Astrocyte (in vitro differentiated cells and primary cell): ENCODE results near the gene SKIL. TPM values are rescaled to one million over a fixed set of nuclear protein-coding genes. Genes with fewer than 3 reads are reported as not detected.

Experiments used
- DNase-seq: peaks from one replicate; pipeline ENCODE4 v3.0.0-alpha.2; 2010; ENCODE audit warnings: low read depth
- FAIRE-seq: peaks from 2 replicates; lab custom pipeline; 2011; peaks lifted over from hg19 to GRCh38; lab: Jason Lieb, UNC
- H2AFZ ChIP-seq: 2 replicates; pipeline ENCODE4 v1.6.0; 2012; ENCODE audit warnings: low read depth, low read length, inconsistent platforms
- H3K27ac ChIP-seq: 2 replicates; pipeline ENCODE4 v1.5.1; 2011; ENCODE audit warnings: low read depth, low read length, inconsistent platforms
- H3K27me3 ChIP-seq: 2 replicates; pipeline ENCODE4 v1.6.0; 2011; ENCODE audit warnings: low read length, inconsistent platforms; ENCODE audit not compliant: insufficient read depth
- H3K36me3 ChIP-seq: 2 replicates; pipeline ENCODE4 v1.5.1; 2011; ENCODE audit warnings: low read length, inconsistent platforms; ENCODE audit not compliant: insufficient read depth
- H3K4me1 ChIP-seq: 2 replicates; pipeline ENCODE4 v1.5.1; 2011; ENCODE audit warnings: low read length, inconsistent platforms; ENCODE audit not compliant: insufficient read depth
- H3K4me2 ChIP-seq: 2 replicates; pipeline ENCODE4 v1.6.0; 2012; ENCODE audit warnings: low read length, inconsistent platforms
- H3K4me3 ChIP-seq: 2 replicates; pipeline ENCODE4 v1.5.1; 2011; ENCODE audit warnings: low read depth, mild to moderate bottlenecking, low read length, inconsistent platforms; ENCODE audit not compliant: insufficient read depth
- H3K79me2 ChIP-seq: 2 replicates; pipeline ENCODE4 v1.6.0; 2012; ENCODE audit warnings: mild to moderate bottlenecking, low read length, inconsistent platforms; ENCODE audit not compliant: insufficient read depth
- H3K9ac ChIP-seq: 2 replicates; pipeline ENCODE4 v1.6.0; 2012; ENCODE audit warnings: mild to moderate bottlenecking, low read length, inconsistent platforms
- H3K9me3 ChIP-seq: 2 replicates; pipeline ENCODE4 v1.5.1; 2012; ENCODE audit warnings: low read depth, mild to moderate bottlenecking, low read length, inconsistent platforms; ENCODE audit not compliant: insufficient read depth
- H4K20me1 ChIP-seq: 2 replicates; pipeline ENCODE4 v1.6.0; 2012; ENCODE audit warnings: low read length, inconsistent platforms; ENCODE audit not compliant: insufficient read depth
- H3K27ac Mint-ChIP-seq: one replicate; pipeline ENCODE4 v1.8.0; 2021; ENCODE audit warnings: mild to moderate bottlenecking, mixed read lengths; ENCODE audit not compliant: unreplicated experiment
- H3K27me3 Mint-ChIP-seq: one replicate; pipeline ENCODE4 v1.8.0; 2021; ENCODE audit warnings: low read depth, mixed read lengths; ENCODE audit not compliant: unreplicated experiment
- H3K36me3 Mint-ChIP-seq: one replicate; pipeline ENCODE4 v1.8.0; 2021; ENCODE audit warnings: low read depth, mixed read lengths; ENCODE audit not compliant: unreplicated experiment
- H3K4me1 Mint-ChIP-seq: one replicate; pipeline ENCODE4 v1.8.0; 2021; ENCODE audit warnings: low read depth, mixed read lengths; ENCODE audit not compliant: unreplicated experiment
- H3K4me3 Mint-ChIP-seq: one replicate; pipeline ENCODE4 v1.8.0; 2021; ENCODE audit warnings: mild to moderate bottlenecking, moderate library complexity, mixed read lengths; ENCODE audit not compliant: unreplicated experiment
- H3K9me3 Mint-ChIP-seq: one replicate; pipeline ENCODE4 v1.8.0; 2021; ENCODE audit warnings: mild to moderate bottlenecking, mixed read lengths; ENCODE audit not compliant: unreplicated experiment
- EZH2 ChIP-seq: IDR thresholded peaks from 2 replicates; pipeline ENCODE4 v1.6.1; 2012; ENCODE audit warnings: mild to moderate bottlenecking, low read length, inconsistent platforms; ENCODE audit not compliant: insufficient read depth
- total RNA-seq: library from RNA; stranded (reverse); gene quantifications from 2 replicates; pipeline ENCODE4 v1.2.1, GENCODE V29; 2021
- TF ChIP-seq, protein P1 (sequence below): IDR thresholded peaks from 2 replicates; pipeline ENCODE4 v1.5.1; 2011; ENCODE audit warnings: low read depth, mild to moderate bottlenecking, inconsistent platforms, low read length, moderate library complexity; ENCODE audit not compliant: insufficient read depth

Gene SKIL
- total RNA-seq, 1 donor from 2014 or later, result 156 TPM

DNA sequence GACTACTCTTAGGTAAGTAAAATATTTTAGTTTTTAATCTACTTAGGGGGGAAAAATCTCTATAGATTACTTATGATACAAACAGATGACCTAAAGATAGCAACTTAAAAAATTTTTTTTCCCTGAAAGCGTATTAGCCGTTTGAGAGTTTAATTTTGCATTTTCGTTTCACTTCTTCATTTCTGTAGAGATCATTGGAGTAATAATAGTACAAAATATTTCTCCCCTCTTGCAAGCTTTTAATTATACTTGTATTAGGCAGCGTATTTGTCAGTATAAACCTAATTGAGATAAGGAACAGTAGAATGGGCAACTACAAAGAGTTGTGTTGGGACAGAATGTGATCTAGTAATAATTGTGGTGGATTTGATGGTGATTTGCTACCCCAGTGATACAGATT is 10.3 kb downstream of the SKIL start:
- H3K9ac ChIP-seq, result no peak overlapping the region
- H3K4me3 Mint-ChIP-seq, result peak overlapping the region; percentile 51
- peaks cover 97% of the 10 kb centered on the region for H3K79me2 ChIP-seq
- peak overlapping the region; percentile 28 for H3K4me2 ChIP-seq
- H3K4me3 ChIP-seq, result no peak overlapping the region
- peaks cover 4% of the 10 kb centered on the region for H3K4me1 ChIP-seq
- no peak for FAIRE-seq
- H3K27ac Mint-ChIP-seq, result no peak overlapping the region
- no peak for DNase-seq
- peaks cover 17% of the 10 kb centered on the region for H3K36me3 Mint-ChIP-seq
- peaks cover 24% of the 10 kb centered on the region for H3K36me3 ChIP-seq
- no peaks in the 10 kb centered on the region for H3K27me3 ChIP-seq
- no peaks in the 10 kb centered on the region for H3K9me3 Mint-ChIP-seq
- H3K4me1 Mint-ChIP-seq, result peaks cover 27% of the 10 kb centered on the region
- H3K9me3 ChIP-seq, result no peaks in the 10 kb centered on the region
- H4K20me1 ChIP-seq, result peaks cover 92% of the 10 kb centered on the region
- no peaks in the 10 kb centered on the region for H3K27me3 Mint-ChIP-seq
- no peak overlapping the region for H2AFZ ChIP-seq
- no peak for TF ChIP-seq EZH2
- TF ChIP-seq, protein P1, sequence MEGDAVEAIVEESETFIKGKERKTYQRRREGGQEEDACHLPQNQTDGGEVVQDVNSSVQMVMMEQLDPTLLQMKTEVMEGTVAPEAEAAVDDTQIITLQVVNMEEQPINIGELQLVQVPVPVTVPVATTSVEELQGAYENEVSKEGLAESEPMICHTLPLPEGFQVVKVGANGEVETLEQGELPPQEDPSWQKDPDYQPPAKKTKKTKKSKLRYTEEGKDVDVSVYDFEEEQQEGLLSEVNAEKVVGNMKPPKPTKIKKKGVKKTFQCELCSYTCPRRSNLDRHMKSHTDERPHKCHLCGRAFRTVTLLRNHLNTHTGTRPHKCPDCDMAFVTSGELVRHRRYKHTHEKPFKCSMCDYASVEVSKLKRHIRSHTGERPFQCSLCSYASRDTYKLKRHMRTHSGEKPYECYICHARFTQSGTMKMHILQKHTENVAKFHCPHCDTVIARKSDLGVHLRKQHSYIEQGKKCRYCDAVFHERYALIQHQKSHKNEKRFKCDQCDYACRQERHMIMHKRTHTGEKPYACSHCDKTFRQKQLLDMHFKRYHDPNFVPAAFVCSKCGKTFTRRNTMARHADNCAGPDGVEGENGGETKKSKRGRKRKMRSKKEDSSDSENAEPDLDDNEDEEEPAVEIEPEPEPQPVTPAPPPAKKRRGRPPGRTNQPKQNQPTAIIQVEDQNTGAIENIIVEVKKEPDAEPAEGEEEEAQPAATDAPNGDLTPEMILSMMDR, result no peak
- no peak overlapping the region for H3K27ac ChIP-seq

GRCh38 chr3:170368921-170369320 is 11.4 kb downstream of the SKIL start:
- Histone ChIP-seq H3K9ac (no peak overlapping the region), H3K27ac (no peak overlapping the region), H3K36me3 (peaks cover 23% of the 10 kb centered on the region), H3K27me3 (no peaks in the 10 kb centered on the region), H3K9me3 (no peaks in the 10 kb centered on the region), H3K4me1 (no peaks in the 10 kb centered on the region), H3K79me2 (peaks cover 97% of the 10 kb centered on the region), H2AFZ (no peak overlapping the region), H3K4me3 (no peak overlapping the region), H4K20me1 (peaks cover 94% of the 10 kb centered on the region), H3K4me2 (peak overlapping the region; percentile 5)
- no peak for FAIRE-seq
- Mint-ChIP-seq H3K9me3 (no peaks in the 10 kb centered on the region), H3K4me3 (peak overlapping the region; percentile 50), H3K27me3 (no peaks in the 10 kb centered on the region), H3K36me3 (peaks cover 10% of the 10 kb centered on the region), H3K4me1 (peaks cover 23% of the 10 kb centered on the region), H3K27ac (no peak overlapping the region)
- no peak for DNase-seq
- TF ChIP-seq EZH2, result no peak
- TF ChIP-seq, protein P1, result peak; percentile 24

GRCh38 chr3:170372190-170372879 is 14.8 kb downstream of the SKIL start:
- Histone ChIP-seq H3K9me3 (no peaks in the 10 kb centered on the region), H3K27me3 (no peaks in the 10 kb centered on the region), H3K4me2 (peak overlapping the region; percentile 36), H3K27ac (no peak overlapping the region), H3K4me3 (no peak overlapping the region), H2AFZ (no peak overlapping the region), H3K79me2 (peaks cover 97% of the 10 kb centered on the region), H3K9ac (no peak overlapping the region), H3K36me3 (peaks cover 14% of the 10 kb centered on the region), H3K4me1 (no peaks in the 10 kb centered on the region), H4K20me1 (peaks cover 94% of the 10 kb centered on the region)
- Mint-ChIP-seq H3K4me3 (no peak overlapping the region), H3K27me3 (no peaks in the 10 kb centered on the region), H3K36me3 (peaks cover 3% of the 10 kb centered on the region), H3K9me3 (no peaks in the 10 kb centered on the region), H3K4me1 (peaks cover 17% of the 10 kb centered on the region), H3K27ac (no peak overlapping the region)
- peak; percentile 47 for FAIRE-seq
- DNase-seq, result no peak
- TF ChIP-seq, protein P1, result no peak
- no peak for TF ChIP-seq EZH2
